ENCODE data around the gene SERP2.

SERP2 gene

GRCh38 chr13:44396701-44397580, 23.3 kb downstream of the SERP2 start:
- Histone ChIP-seq H3K4me3 (ENCODE audit: low read length in 2 of 2) (peak overlapping the region in 1 of 2 donors; percentile 20), H3K36me3 (ENCODE audit: control insufficient read depth in 2 of 2, insufficient read depth in 2 of 2, low read length in 2 of 2) (no peaks in the 10 kb centered on the region), H3K27ac (ENCODE audit: low read depth in 2 of 2, low read length in 2 of 2) (peak overlapping the region; percentile 63 to 71), H3K4me1 (ENCODE audit: control insufficient read depth in 2 of 2, insufficient read depth in 2 of 2, low read length in 2 of 2) (peaks cover 5 to 7% of the 10 kb centered on the region in 2 donors), H3K9me3 (ENCODE audit: control insufficient read depth in 2 of 2, low read length in 2 of 2) (no peaks in the 10 kb centered on the region), H3K27me3 (ENCODE audit: control insufficient read depth in 2 of 2, insufficient read depth in 2 of 2, low read length in 2 of 2) (no peaks in the 10 kb centered on the region), H3K9ac (ENCODE audit: low read depth in 1 of 2, low read length in 2 of 2) (no peak overlapping the region)

- Histone ChIP-seq H3K4me3 (ENCODE audit: low read length in 2 of 2) (no peak overlapping the region), H3K27me3 (ENCODE audit: control insufficient read depth in 2 of 2, insufficient read depth in 2 of 2, low read length in 2 of 2) (no peaks in the 10 kb centered on the region), H3K9ac (ENCODE audit: low read depth in 1 of 2, low read length in 2 of 2) (no peak overlapping the region), H3K27ac (ENCODE audit: low read depth in 2 of 2, low read length in 2 of 2) (peak overlapping the region; percentile 63 to 71), H3K9me3 (ENCODE audit: control insufficient read depth in 2 of 2, low read length in 2 of 2) (no peaks in the 10 kb centered on the region), H3K4me1 (ENCODE audit: control insufficient read depth in 2 of 2, insufficient read depth in 2 of 2, low read length in 2 of 2) (peaks cover 5 to 8% of the 10 kb centered on the region in 2 donors), H3K36me3 (ENCODE audit: control insufficient read depth in 2 of 2, insufficient read depth in 2 of 2, low read length in 2 of 2) (no peaks in the 10 kb centered on the region)
Measured at GRCh38 chr13:44397766-44398223, 24.2 kb downstream of the SERP2 start.

GRCh38 chr13:44398606-44399005, 25.0 kb downstream of the SERP2 start:
- Histone ChIP-seq H3K9ac (ENCODE audit: low read depth in 1 of 2, low read length in 2 of 2) (no peak overlapping the region), H3K4me3 (ENCODE audit: low read length in 2 of 2) (no peak overlapping the region), H3K9me3 (ENCODE audit: control insufficient read depth in 2 of 2, low read length in 2 of 2) (no peaks in the 10 kb centered on the region), H3K27ac (ENCODE audit: low read depth in 2 of 2, low read length in 2 of 2) (no peak overlapping the region), H3K4me1 (ENCODE audit: control insufficient read depth in 2 of 2, insufficient read depth in 2 of 2, low read length in 2 of 2) (peaks cover 7 to 11% of the 10 kb centered on the region in 2 donors), H3K36me3 (ENCODE audit: control insufficient read depth in 2 of 2, insufficient read depth in 2 of 2, low read length in 2 of 2) (no peaks in the 10 kb centered on the region), H3K27me3 (ENCODE audit: control insufficient read depth in 2 of 2, insufficient read depth in 2 of 2, low read length in 2 of 2) (no peaks in the 10 kb centered on the region)

- H3K9ac ChIP-seq (ENCODE audit: low read depth in 1 of 2, low read length in 2 of 2) = no peak overlapping the region
- no peak overlapping the region for H3K4me3 ChIP-seq (ENCODE audit: low read length in 2 of 2)
- no peaks in the 10 kb centered on the region for H3K36me3 ChIP-seq (ENCODE audit: control insufficient read depth in 2 of 2, insufficient read depth in 2 of 2, low read length in 2 of 2)
- peaks cover 8 to 13% of the 10 kb centered on the region in 2 donors for H3K4me1 ChIP-seq (ENCODE audit: control insufficient read depth in 2 of 2, insufficient read depth in 2 of 2, low read length in 2 of 2)
- no peaks in the 10 kb centered on the region for H3K27me3 ChIP-seq (ENCODE audit: control insufficient read depth in 2 of 2, insufficient read depth in 2 of 2, low read length in 2 of 2)
- no peak overlapping the region for H3K27ac ChIP-seq (ENCODE audit: low read depth in 2 of 2, low read length in 2 of 2)
- no peaks in the 10 kb centered on the region for H3K9me3 ChIP-seq (ENCODE audit: control insufficient read depth in 2 of 2, low read length in 2 of 2)
Measured at GRCh38 chr13:44399074-44399473, 25.4 kb downstream of the SERP2 start.

GRCh38 chr13:44400736-44401135, 27.1 kb downstream of the SERP2 start:
- Histone ChIP-seq H3K9ac (ENCODE audit: low read depth in 1 of 2, low read length in 2 of 2) (no peak overlapping the region), H3K9me3 (ENCODE audit: control insufficient read depth in 2 of 2, low read length in 2 of 2) (no peaks in the 10 kb centered on the region), H3K36me3 (ENCODE audit: control insufficient read depth in 2 of 2, insufficient read depth in 2 of 2, low read length in 2 of 2) (no peaks in the 10 kb centered on the region), H3K4me3 (ENCODE audit: low read length in 2 of 2) (no peak overlapping the region), H3K27me3 (ENCODE audit: control insufficient read depth in 2 of 2, insufficient read depth in 2 of 2, low read length in 2 of 2) (no peaks in the 10 kb centered on the region), H3K4me1 (ENCODE audit: control insufficient read depth in 2 of 2, insufficient read depth in 2 of 2, low read length in 2 of 2) (peaks cover 13 to 19% of the 10 kb centered on the region in 2 donors), H3K27ac (ENCODE audit: low read depth in 2 of 2, low read length in 2 of 2) (no peak overlapping the region)

- Histone ChIP-seq H3K27ac (ENCODE audit: low read depth in 2 of 2, low read length in 2 of 2) (no peak overlapping the region), H3K4me3 (ENCODE audit: low read length in 2 of 2) (no peak overlapping the region), H3K4me1 (ENCODE audit: control insufficient read depth in 2 of 2, insufficient read depth in 2 of 2, low read length in 2 of 2) (peaks cover 20 to 25% of the 10 kb centered on the region in 2 donors), H3K36me3 (ENCODE audit: control insufficient read depth in 2 of 2, insufficient read depth in 2 of 2, low read length in 2 of 2) (no peaks in the 10 kb centered on the region), H3K9me3 (ENCODE audit: control insufficient read depth in 2 of 2, low read length in 2 of 2) (no peaks in the 10 kb centered on the region), H3K27me3 (ENCODE audit: control insufficient read depth in 2 of 2, insufficient read depth in 2 of 2, low read length in 2 of 2) (peaks cover 0 to 4% of the 10 kb centered on the region in 2 donors), H3K9ac (ENCODE audit: low read depth in 1 of 2, low read length in 2 of 2) (no peak overlapping the region)
Measured at GRCh38 chr13:44401577-44401976, 28.0 kb downstream of the SERP2 start.

- H3K36me3 ChIP-seq (ENCODE audit: control insufficient read depth in 2 of 2, insufficient read depth in 2 of 2, low read length in 2 of 2) = no peaks in the 10 kb centered on the region
Measured at GRCh38 chr13:44402899-44403445, 29.3 kb downstream of the SERP2 start.

GRCh38 chr13:44403461-44404056, 29.9 kb downstream of the SERP2 start:
- peak overlapping the region; percentile 79 to 82 for H3K27ac ChIP-seq (ENCODE audit: low read depth in 2 of 2, low read length in 2 of 2)
- H3K4me1 ChIP-seq (ENCODE audit: control insufficient read depth in 2 of 2, insufficient read depth in 2 of 2, low read length in 2 of 2) = peaks cover 20 to 25% of the 10 kb centered on the region in 2 donors
- H3K27me3 ChIP-seq (ENCODE audit: control insufficient read depth in 2 of 2, insufficient read depth in 2 of 2, low read length in 2 of 2) = peaks cover 0 to 6% of the 10 kb centered on the region in 2 donors
- H3K4me3 ChIP-seq (ENCODE audit: low read length in 2 of 2) = peak overlapping the region in 1 of 2 donors; percentile 58
- H3K9me3 ChIP-seq (ENCODE audit: control insufficient read depth in 2 of 2, low read length in 2 of 2) = no peaks in the 10 kb centered on the region
- H3K9ac ChIP-seq (ENCODE audit: low read depth in 1 of 2, low read length in 2 of 2) = peak overlapping the region in 1 of 2 donors; percentile 9
- no peaks in the 10 kb centered on the region for H3K36me3 ChIP-seq (ENCODE audit: control insufficient read depth in 2 of 2, insufficient read depth in 2 of 2, low read length in 2 of 2)

More at GRCh38 chr13:44402899-44403445, 29.3 kb downstream of the SERP2 start:
- Histone ChIP-seq H3K4me1 (ENCODE audit: control insufficient read depth in 2 of 2, insufficient read depth in 2 of 2, low read length in 2 of 2) (peaks cover 20 to 25% of the 10 kb centered on the region in 2 donors), H3K4me3 (ENCODE audit: low read length in 2 of 2) (peak overlapping the region in 1 of 2 donors; percentile 58), H3K9me3 (ENCODE audit: control insufficient read depth in 2 of 2, low read length in 2 of 2) (no peaks in the 10 kb centered on the region), H3K27ac (ENCODE audit: low read depth in 2 of 2, low read length in 2 of 2) (peak overlapping the region in 1 of 2 donors; percentile 82), H3K9ac (ENCODE audit: low read depth in 1 of 2, low read length in 2 of 2) (peak overlapping the region in 1 of 2 donors; percentile 9), H3K27me3 (ENCODE audit: control insufficient read depth in 2 of 2, insufficient read depth in 2 of 2, low read length in 2 of 2) (peaks cover 0 to 6% of the 10 kb centered on the region in 2 donors)

- peaks cover 20 to 25% of the 10 kb centered on the region in 2 donors for H3K4me1 ChIP-seq (ENCODE audit: control insufficient read depth in 2 of 2, insufficient read depth in 2 of 2, low read length in 2 of 2)
- H3K9me3 ChIP-seq (ENCODE audit: control insufficient read depth in 2 of 2, low read length in 2 of 2) = no peaks in the 10 kb centered on the region
- peaks cover 0 to 6% of the 10 kb centered on the region in 2 donors for H3K27me3 ChIP-seq (ENCODE audit: control insufficient read depth in 2 of 2, insufficient read depth in 2 of 2, low read length in 2 of 2)
- H3K4me3 ChIP-seq (ENCODE audit: low read length in 2 of 2) = peak overlapping the region; percentile 56 to 65
- H3K9ac ChIP-seq (ENCODE audit: low read depth in 1 of 2, low read length in 2 of 2) = peak overlapping the region; percentile 79 to 80
- H3K27ac ChIP-seq (ENCODE audit: low read depth in 2 of 2, low read length in 2 of 2) = peak overlapping the region; percentile 79 to 82
- H3K36me3 ChIP-seq (ENCODE audit: control insufficient read depth in 2 of 2, insufficient read depth in 2 of 2, low read length in 2 of 2) = no peaks in the 10 kb centered on the region
Measured at GRCh38 chr13:44404261-44405132, 30.9 kb downstream of the SERP2 start.

Data from mucosa of rectum (tissue), 2 donors.